AG09309 (cell line): ENCODE measurements around the gene JDP2.

Experiments used
- DNase-seq: peaks from one replicate; pipeline ENCODE4 v3.0.0-alpha.2; 2010; ENCODE audit warnings: low read depth
- H3K4me3 ChIP-seq: 2 replicates; pipeline ENCODE4 v1.5.1; 2011; ENCODE audit warnings: mild to moderate bottlenecking, low read depth, low read length, moderate library complexity; ENCODE audit not compliant: control insufficient read depth
- TF ChIP-seq, protein P1 (sequence below): IDR thresholded peaks from 2 replicates; pipeline ENCODE4 v1.5.1; 2011; ENCODE audit warnings: mild to moderate bottlenecking, low read depth, low read length, inconsistent platforms; ENCODE audit not compliant: insufficient read depth, control insufficient read depth; ENCODE audit errors: missing control alignments

Gene JDP2

DNA sequence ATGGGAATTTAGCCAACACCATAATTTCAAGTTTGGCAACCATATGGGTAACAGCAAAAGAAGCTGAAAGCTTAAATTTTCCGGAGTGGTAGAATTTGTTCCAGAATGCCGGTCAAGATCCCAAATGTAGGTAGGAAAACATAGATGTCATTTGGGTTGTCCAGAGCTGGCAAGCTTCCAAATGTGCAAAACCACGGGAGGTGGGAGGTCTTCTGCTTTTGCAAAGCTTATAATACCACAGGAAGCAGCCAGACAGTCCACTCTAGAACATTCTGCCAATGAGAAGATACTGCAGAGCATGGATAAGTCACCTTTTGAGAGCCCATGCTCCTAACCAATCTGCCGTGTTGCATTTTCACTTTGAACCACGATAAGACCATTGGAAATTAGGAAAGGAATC, 68.1 kb downstream of the JDP2 start:
- no peak overlapping the region for H3K4me3 ChIP-seq
- no peak for DNase-seq
- TF ChIP-seq, protein P1, sequence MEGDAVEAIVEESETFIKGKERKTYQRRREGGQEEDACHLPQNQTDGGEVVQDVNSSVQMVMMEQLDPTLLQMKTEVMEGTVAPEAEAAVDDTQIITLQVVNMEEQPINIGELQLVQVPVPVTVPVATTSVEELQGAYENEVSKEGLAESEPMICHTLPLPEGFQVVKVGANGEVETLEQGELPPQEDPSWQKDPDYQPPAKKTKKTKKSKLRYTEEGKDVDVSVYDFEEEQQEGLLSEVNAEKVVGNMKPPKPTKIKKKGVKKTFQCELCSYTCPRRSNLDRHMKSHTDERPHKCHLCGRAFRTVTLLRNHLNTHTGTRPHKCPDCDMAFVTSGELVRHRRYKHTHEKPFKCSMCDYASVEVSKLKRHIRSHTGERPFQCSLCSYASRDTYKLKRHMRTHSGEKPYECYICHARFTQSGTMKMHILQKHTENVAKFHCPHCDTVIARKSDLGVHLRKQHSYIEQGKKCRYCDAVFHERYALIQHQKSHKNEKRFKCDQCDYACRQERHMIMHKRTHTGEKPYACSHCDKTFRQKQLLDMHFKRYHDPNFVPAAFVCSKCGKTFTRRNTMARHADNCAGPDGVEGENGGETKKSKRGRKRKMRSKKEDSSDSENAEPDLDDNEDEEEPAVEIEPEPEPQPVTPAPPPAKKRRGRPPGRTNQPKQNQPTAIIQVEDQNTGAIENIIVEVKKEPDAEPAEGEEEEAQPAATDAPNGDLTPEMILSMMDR = no peak

- H3K4me3 ChIP-seq = no peak overlapping the region
- DNase-seq = no peak
- TF ChIP-seq, protein P1 = no peak
Observed at GRCh38 chr14:75496755-75497154, 68.9 kb downstream of the JDP2 start.

- no peak for DNase-seq
- TF ChIP-seq, protein P1 = no peak
- H3K4me3 ChIP-seq = no peak overlapping the region
Observed at GRCh38 chr14:75497191-75497590, 69.4 kb downstream of the JDP2 start.

GRCh38 chr14:75497701-75498100, 69.9 kb downstream of the JDP2 start:
- no peak for DNase-seq
- H3K4me3 ChIP-seq = no peak overlapping the region
- TF ChIP-seq, protein P1 = no peak

- TF ChIP-seq, protein P1 = no peak
- no peak for DNase-seq
- H3K4me3 ChIP-seq = no peak overlapping the region
Observed at GRCh38 chr14:75499084-75499875, 71.5 kb downstream of the JDP2 start.

- TF ChIP-seq, protein P1 = no peak
- no peak for DNase-seq
Observed at GRCh38 chr14:75501080-75501479, 73.3 kb downstream of the JDP2 start.

More at GRCh38 chr14:75501080-75501479, 73.3 kb downstream of the JDP2 start:
- no peak overlapping the region for H3K4me3 ChIP-seq
